Epithelial cell of proximal tubule (primary cell): ENCODE results near the gene RPTOR. TPM values are rescaled to one million over a fixed set of nuclear protein-coding genes. Genes with fewer than 3 reads are reported as not detected.
"Not testable (repeated sequence)": the region's sequence is repeated elsewhere in the genome, so short reads cannot be mapped to it uniquely, and the experiment has no call there.

ENCODE experiments used
- DNase-seq: peaks from one replicate; pipeline ENCODE4 v3.0.0-alpha.2; 2011; ENCODE audit warnings: low read depth
- H3K4me3 ChIP-seq: 2 replicates; pipeline ENCODE4 v1.5.1; 2011; ENCODE audit warnings: low read depth, mild to moderate bottlenecking, low read length
- CTCF ChIP-seq: conservative IDR thresholded peaks from 2 replicates; pipeline ENCODE4 v1.5.1; 2012; ENCODE audit warnings: low read depth, mild to moderate bottlenecking, low read length
- total RNA-seq: library from RNA; depleted of rRNA; stranded (reverse); fragments of >200 nt; gene quantifications from 2 replicates; pipeline ENCODE4 v1.2.3, GENCODE V29; 2015

RPTOR gene
- total RNA-seq, 1 donor from 2014 or later: 24.4 TPM

GRCh38 chr17:80743181-80743771, 198.6 kb downstream of the RPTOR start:
- TF ChIP-seq CTCF: no peak
- H3K4me3 ChIP-seq: peak overlapping the region; percentile 29
- DNase-seq: peak; percentile 20

GRCh38 chr17:80743973-80744372, 199.3 kb downstream of the RPTOR start:
- H3K4me3 ChIP-seq, DNase-seq: not testable (repeated sequence)

- not testable (repeated sequence) for H3K4me3 ChIP-seq, DNase-seq
Measured at GRCh38 chr17:80744725-80745124, 200.1 kb downstream of the RPTOR start.

- no peak for TF ChIP-seq CTCF
- DNase-seq: no peak
- no peak overlapping the region for H3K4me3 ChIP-seq
Measured at GRCh38 chr17:80745183-80745582, 200.5 kb downstream of the RPTOR start.

- no peak overlapping the region for H3K4me3 ChIP-seq
- no peak for TF ChIP-seq CTCF
- DNase-seq: no peak
Measured at GRCh38 chr17:80746262-80746935, 201.8 kb downstream of the RPTOR start.

GRCh38 chr17:80747469-80747868, 202.8 kb downstream of the RPTOR start:
- TF ChIP-seq CTCF: no peak
- DNase-seq: no peak
- H3K4me3 ChIP-seq: no peak overlapping the region

- no peak for TF ChIP-seq CTCF
- H3K4me3 ChIP-seq: no peak overlapping the region
- DNase-seq: no peak
Measured at GRCh38 chr17:80749611-80750010, 205.0 kb downstream of the RPTOR start.

GRCh38 chr17:80750263-80750662, 205.6 kb downstream of the RPTOR start:
- no peak overlapping the region for H3K4me3 ChIP-seq
- DNase-seq: no peak
- TF ChIP-seq CTCF: no peak
